Loucy (cell line): ENCODE data around the gene ZNF469.

Experiments
- H2AFZ ChIP-seq: fragments of 200-600 bp; sonication (generic); 2 replicates; pipeline ENCODE4 v1.6.0; 2016; ENCODE audit warnings: antibody characterized with exemption, mild to moderate bottlenecking, low read length, moderate library complexity
- H3F3A ChIP-seq: fragments of 200-600 bp; 2 replicates; pipeline ENCODE4 v1.6.0; 2016; ENCODE audit warnings: antibody characterized with exemption, low read depth, mild to moderate bottlenecking
- H3K27me3 ChIP-seq: fragments of 200-600 bp; sonication (generic); 2 replicates; pipeline ENCODE4 v1.6.1; 2014; ENCODE audit warnings: low read length, mild to moderate bottlenecking; ENCODE audit not compliant: insufficient read depth, poor library complexity, severe bottlenecking
- H3K36me3 ChIP-seq: fragments of 200-600 bp; sonication (generic); 2 replicates; pipeline ENCODE4 v1.6.1; 2016; ENCODE audit warnings: low read length; ENCODE audit not compliant: insufficient read depth
- H3K4me1 ChIP-seq: fragments of 200-600 bp; sonication (generic); 2 replicates; pipeline ENCODE4 v1.5.1; 2014; ENCODE audit warnings: low read length, mild to moderate bottlenecking; ENCODE audit not compliant: insufficient read depth, poor library complexity, severe bottlenecking
- H3K4me2 ChIP-seq: fragments of 200-600 bp; sonication (generic); 2 replicates; pipeline ENCODE4 v1.6.0; 2014; ENCODE audit warnings: antibody characterized with exemption, low read length, low read depth, mild to moderate bottlenecking; ENCODE audit not compliant: poor library complexity, severe bottlenecking
- H3K4me3 ChIP-seq: fragments of 200-600 bp; sonication (generic); 2 replicates; pipeline ENCODE4 v1.5.1; 2014; ENCODE audit warnings: low read length, mild to moderate bottlenecking, mixed read lengths; ENCODE audit not compliant: poor library complexity, severe bottlenecking
- H3K79me2 ChIP-seq: fragments of 200-600 bp; sonication (generic); 2 replicates; pipeline ENCODE4 v1.6.1; 2014; ENCODE audit warnings: low read length; ENCODE audit not compliant: insufficient read depth
- H3K9ac ChIP-seq: fragments of 200-600 bp; sonication (generic); 2 replicates; pipeline ENCODE4 v1.6.0; 2014; ENCODE audit warnings: mild to moderate bottlenecking, low read depth, low read length, moderate library complexity; ENCODE audit not compliant: poor library complexity, severe bottlenecking
- H3K9me2 ChIP-seq: fragments of 200-600 bp; sonication (generic); replicated peaks from 2 replicates; pipeline ENCODE4 v1.6.1; 2016; ENCODE audit warnings: low read depth, low read length, mixed read lengths
- H3K9me3 ChIP-seq: fragments of 200-600 bp; sonication (generic); 2 replicates; pipeline ENCODE4 v1.6.1; 2014; ENCODE audit warnings: mild to moderate bottlenecking, antibody characterized with exemption, low read length, low read depth; ENCODE audit not compliant: insufficient read depth
- H4K20me1 ChIP-seq: fragments of 200-600 bp; sonication (generic); 2 replicates; pipeline ENCODE4 v1.6.0; 2014; ENCODE audit warnings: antibody characterized with exemption, low read length, mild to moderate bottlenecking; ENCODE audit not compliant: insufficient read depth, poor library complexity, severe bottlenecking
- EZH2phosphoT487 ChIP-seq: fragments of 200-600 bp; IDR thresholded peaks from 2 replicates; pipeline ENCODE4 v1.6.1; 2018; ENCODE audit warnings: antibody characterized with exemption, mild to moderate bottlenecking, moderate library complexity, borderline replicate concordance
- TF ChIP-seq, protein P1 (sequence below): fragments of 200-600 bp; sonication (generic); conservative IDR thresholded peaks from 2 replicates; pipeline ENCODE4 v1.5.1; 2014; ENCODE audit warnings: mild to moderate bottlenecking, antibody characterized with exemption, low read length

The ZNF469 gene

DNA sequence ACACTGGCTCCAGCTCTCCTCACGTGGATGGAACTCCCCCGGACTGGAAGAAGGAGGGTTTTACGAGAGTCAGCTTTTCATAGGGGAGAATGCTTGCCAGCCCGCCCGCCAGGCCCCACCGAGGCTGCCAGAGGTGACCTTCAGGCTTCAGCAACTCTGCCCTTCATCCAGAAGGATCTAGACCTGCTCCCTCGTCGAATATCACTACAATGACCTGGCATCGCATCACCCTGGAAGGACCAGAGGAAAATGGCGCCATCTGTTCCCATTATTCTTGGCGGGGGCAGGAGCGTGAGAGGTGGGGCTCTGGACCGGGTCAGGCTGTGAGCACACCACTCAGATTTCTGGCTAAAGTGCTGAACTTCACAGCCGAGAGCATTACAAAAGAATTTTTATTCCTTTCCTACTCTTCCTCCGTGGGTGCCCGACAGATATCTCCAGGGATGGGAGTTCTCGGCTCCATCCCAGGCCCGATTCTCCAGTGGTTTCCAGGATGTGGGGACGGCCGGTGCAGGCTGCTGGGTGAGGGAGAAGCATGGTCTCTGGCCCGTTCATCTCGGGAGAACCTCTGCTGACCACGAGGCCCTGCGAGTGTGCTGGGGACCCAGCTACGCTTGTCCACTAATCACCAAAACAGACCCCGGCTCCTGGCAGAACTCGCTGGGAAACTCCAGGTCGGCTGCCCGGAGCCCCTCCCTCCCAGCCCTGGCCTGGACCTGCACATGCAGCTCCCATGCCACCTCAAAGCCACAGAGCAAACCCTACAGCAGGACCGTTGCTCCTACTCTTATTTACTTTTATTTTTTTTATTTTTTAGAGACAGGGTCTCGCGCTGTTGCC is 36.8 kb upstream of the ZNF469 start:
- H3K27me3 ChIP-seq = no peaks in the 10 kb centered on the region
- TF ChIP-seq EZH2phosphoT487 = no peak
- TF ChIP-seq, protein P1, sequence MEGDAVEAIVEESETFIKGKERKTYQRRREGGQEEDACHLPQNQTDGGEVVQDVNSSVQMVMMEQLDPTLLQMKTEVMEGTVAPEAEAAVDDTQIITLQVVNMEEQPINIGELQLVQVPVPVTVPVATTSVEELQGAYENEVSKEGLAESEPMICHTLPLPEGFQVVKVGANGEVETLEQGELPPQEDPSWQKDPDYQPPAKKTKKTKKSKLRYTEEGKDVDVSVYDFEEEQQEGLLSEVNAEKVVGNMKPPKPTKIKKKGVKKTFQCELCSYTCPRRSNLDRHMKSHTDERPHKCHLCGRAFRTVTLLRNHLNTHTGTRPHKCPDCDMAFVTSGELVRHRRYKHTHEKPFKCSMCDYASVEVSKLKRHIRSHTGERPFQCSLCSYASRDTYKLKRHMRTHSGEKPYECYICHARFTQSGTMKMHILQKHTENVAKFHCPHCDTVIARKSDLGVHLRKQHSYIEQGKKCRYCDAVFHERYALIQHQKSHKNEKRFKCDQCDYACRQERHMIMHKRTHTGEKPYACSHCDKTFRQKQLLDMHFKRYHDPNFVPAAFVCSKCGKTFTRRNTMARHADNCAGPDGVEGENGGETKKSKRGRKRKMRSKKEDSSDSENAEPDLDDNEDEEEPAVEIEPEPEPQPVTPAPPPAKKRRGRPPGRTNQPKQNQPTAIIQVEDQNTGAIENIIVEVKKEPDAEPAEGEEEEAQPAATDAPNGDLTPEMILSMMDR = no peak
- H3K36me3 ChIP-seq = no peaks in the 10 kb centered on the region
- H3K9me2 ChIP-seq = no peaks in the 10 kb centered on the region
- no peaks in the 10 kb centered on the region for H4K20me1 ChIP-seq
- H3K9ac ChIP-seq = no peak overlapping the region
- no peak overlapping the region for H3K4me2 ChIP-seq
- H2AFZ ChIP-seq = no peak overlapping the region
- peaks cover 4% of the 10 kb centered on the region for H3K4me1 ChIP-seq
- H3K9me3 ChIP-seq = no peaks in the 10 kb centered on the region
- H3F3A ChIP-seq = no peaks in the 10 kb centered on the region
- no peaks in the 10 kb centered on the region for H3K79me2 ChIP-seq
- no peak overlapping the region for H3K4me3 ChIP-seq

DNA sequence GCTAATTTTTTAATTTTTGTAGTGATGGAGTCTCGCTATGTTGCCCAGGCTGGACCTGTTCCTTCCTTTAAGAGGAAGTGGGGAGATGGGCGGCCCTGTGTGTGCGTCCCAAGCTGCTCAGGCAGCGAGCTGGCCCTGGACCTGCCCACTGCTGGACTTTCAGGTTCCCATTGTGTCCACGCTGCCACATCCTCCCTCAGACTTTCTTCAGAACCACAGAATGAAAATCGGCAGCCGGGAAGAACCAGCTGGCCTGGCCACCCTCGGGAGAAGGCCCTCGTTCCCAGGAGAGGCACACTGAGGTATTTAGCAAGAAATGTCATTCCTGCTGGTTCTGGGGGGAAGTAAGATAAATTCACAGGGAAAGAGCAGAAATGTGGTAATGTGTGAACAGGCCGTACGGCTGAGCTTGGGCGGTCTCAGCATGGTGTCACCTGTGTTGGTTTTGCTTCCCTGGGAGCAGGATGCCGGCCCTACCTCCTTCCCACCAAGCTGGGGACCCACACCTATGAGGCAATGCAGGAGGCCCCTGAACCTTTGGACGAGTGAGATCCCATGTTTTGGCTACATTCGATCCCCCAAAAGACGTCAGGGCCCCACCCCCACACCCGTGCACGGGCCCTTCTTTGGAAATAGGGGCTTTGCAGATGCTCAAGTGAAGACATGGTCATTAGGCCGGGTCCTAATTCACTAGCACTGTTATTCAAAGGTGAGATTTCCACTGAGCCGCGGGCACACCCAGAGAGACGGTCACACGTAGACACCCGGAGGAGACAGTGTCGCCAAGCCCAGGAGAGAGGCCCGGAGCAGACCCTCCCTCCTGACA is 35.9 kb upstream of the ZNF469 start:
- TF ChIP-seq, protein P1 = no peak
- TF ChIP-seq EZH2phosphoT487 = no peak
- Histone ChIP-seq H3K9me2 (no peaks in the 10 kb centered on the region), H3K27me3 (no peaks in the 10 kb centered on the region), H2AFZ (no peak overlapping the region), H3K79me2 (no peaks in the 10 kb centered on the region), H3K36me3 (no peaks in the 10 kb centered on the region), H3K4me3 (no peak overlapping the region), H3K4me1 (peaks cover 4% of the 10 kb centered on the region), H3F3A (no peaks in the 10 kb centered on the region), H4K20me1 (no peaks in the 10 kb centered on the region), H3K4me2 (no peak overlapping the region), H3K9ac (no peak overlapping the region), H3K9me3 (no peaks in the 10 kb centered on the region)

DNA sequence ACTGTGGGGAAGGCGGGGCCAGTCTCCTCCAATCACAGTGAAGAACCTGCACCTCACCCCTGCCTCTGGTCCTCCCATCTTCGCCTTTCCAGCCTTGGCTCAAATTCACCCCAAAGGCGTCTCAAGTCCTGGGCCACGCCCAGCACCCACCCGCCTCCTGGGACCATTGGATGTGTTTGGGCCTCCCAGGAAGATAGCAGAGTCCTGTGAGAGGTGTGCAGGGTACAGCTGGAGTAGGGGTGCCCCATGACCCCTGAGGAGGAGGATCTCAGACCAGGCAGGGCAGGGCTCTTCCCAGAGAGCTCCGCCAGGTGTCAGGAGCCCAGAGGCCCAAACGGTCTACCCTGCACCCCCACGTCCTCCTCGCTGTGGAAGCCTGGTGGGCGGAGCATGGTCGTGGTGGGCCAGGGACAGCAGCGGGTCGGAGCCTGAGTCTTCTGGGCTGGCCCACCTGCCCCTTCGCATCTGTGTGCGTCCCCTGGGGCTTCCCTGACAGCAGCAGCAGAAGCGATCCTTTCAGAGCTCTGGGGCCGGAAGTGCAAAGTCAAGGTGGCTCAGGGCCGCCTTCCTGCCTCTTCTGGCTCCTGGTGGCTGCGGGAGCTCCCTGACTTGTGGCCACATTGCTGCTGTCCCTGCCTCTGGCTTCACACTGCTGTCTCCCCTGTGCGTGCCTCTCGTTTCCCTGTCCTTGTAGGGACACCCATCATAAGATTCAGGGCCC is 34.9 kb upstream of the ZNF469 start:
- Histone ChIP-seq H3K9ac (no peak overlapping the region), H3K36me3 (no peaks in the 10 kb centered on the region), H3K4me3 (no peak overlapping the region), H3K9me3 (no peaks in the 10 kb centered on the region), H3K9me2 (no peaks in the 10 kb centered on the region), H3F3A (no peaks in the 10 kb centered on the region), H2AFZ (no peak overlapping the region), H3K4me2 (peak overlapping the region; percentile 20), H4K20me1 (no peaks in the 10 kb centered on the region), H3K4me1 (peaks cover 4% of the 10 kb centered on the region), H3K79me2 (no peaks in the 10 kb centered on the region), H3K27me3 (no peaks in the 10 kb centered on the region)
- no peak for TF ChIP-seq EZH2phosphoT487
- TF ChIP-seq, protein P1 = no peak
